ENCODE results near the gene NXNL1.

Gene NXNL1

DNA sequence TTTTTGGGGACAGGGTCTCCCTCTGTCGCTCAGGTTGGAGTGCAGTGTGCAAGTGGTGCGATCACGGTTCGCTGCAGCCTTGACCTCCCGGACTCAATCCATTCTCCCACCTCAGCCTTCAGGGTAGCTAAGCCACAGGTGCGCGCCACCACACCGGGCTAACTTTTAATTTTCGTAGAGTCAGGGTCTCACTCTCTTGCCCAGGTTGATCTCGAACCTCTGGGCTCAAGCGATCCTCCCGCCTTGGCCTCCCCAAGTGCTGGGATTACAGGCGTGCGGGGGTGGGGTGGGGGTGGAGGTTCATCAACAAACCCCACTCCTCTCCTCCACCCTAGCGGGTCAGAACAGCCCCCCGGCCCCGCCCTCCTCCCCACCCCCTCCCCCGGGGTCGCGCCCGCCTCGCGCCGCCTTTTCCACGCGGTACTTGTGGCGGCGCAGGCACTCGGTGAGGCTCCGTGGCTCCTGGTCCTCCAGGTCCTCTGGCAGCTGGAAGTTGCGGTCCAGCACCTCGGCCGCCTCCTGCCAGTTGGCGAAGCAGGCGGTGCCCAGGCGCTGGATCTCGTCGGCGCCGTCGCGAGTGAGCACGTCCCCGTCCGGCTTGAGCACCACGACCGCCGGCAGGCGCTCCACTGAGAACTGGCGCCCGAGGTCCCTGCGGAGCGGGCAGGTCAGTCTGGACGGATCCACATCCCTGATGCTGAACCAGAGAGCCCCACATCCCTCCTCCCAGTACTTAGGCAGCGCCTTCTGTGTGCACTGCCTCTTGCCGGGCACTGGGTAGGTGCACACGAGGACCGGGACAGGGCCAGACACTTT lies 5.2 kb downstream of the NXNL1 start:
- DNase-seq (ENCODE audit: low read depth in 2 of 2): no peak

DNA sequence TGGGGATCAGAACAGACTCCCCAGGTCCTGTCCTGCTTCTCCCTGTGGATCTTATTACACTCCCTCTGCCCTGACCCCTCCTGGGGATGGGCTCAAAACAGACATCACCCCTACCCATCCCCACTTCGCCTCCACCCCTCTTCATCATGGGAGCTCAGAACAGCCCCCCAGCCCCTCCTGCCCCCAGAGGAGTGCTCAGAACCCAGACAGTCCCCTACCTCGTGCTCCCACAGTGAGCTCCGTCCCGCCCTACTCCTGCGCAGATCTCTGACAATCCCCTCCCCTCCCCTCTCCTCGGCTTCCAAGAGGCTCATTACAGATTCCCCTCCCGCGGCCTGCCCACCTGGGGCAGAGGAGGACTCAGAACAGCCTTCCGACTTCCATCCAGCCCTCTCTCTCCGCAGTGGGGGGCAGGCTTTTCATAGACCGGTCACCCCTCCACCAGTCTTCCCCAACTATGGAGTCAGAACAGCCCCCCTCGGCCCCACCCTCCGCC lies 6.1 kb downstream of the NXNL1 start:
- DNase-seq (ENCODE audit: low read depth in 2 of 2): no peak

DNA sequence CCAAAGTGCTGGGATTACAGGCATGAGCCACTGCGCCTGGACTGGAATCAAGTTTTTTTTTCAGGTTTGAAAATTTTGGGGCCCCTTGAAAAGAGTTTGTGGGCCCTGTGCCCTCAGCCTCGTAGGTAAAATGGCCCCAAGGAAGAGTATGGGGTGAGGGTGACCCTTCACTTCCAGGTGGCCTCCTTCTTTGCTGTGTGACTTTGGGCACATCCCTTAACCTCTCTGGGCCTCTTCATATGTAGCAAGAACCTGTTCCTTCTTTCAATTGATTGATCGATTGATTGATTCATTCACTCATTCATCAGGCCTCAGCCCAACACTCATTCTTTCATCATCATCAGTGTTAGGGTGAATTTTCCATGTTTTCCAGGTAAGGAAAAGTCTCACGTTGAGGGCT lies 8.9 kb downstream of the NXNL1 start:
- no peak for DNase-seq (ENCODE audit: low read depth in 2 of 2)

DNA sequence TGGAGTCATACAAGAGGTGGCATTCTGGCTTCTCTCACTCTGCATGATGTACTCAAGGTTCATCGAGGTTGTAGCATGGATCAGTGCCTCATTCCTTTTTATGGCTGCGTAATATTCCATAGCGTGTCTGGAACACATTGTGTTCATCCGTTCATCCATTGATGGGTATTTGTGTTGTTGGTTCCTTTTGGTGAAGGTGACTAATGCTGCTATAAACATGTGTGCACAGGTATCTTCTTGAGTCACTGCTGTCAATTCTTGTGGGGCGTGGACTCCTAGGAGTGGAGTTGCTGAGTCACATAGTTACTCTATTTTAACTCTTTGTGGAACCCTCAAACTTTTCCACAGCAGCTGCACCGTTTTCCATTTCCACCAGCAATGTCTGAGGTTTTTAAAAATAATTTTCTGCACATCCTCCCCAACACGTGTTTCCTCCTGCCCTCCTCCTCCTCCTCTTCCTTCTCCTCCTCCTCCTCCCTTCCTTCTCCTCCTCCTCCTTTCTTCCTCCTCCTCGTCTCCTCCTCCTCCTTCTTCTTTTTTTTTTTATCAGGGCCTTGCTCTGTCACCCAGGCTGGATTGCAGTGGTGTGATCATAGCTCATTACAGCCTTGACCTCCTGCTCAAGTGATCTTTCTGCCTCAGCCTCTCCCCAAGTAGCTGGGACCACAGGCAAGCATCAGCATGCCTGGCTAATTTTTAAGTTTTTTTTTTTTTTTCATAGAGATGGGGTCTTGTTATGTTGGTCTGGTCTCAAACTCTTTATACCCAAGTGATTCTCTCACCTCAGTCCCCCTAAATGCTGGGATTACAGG lies 10.3 kb downstream of the NXNL1 start:
- DNase-seq (ENCODE audit: low read depth in 2 of 2): no peak

DNA sequence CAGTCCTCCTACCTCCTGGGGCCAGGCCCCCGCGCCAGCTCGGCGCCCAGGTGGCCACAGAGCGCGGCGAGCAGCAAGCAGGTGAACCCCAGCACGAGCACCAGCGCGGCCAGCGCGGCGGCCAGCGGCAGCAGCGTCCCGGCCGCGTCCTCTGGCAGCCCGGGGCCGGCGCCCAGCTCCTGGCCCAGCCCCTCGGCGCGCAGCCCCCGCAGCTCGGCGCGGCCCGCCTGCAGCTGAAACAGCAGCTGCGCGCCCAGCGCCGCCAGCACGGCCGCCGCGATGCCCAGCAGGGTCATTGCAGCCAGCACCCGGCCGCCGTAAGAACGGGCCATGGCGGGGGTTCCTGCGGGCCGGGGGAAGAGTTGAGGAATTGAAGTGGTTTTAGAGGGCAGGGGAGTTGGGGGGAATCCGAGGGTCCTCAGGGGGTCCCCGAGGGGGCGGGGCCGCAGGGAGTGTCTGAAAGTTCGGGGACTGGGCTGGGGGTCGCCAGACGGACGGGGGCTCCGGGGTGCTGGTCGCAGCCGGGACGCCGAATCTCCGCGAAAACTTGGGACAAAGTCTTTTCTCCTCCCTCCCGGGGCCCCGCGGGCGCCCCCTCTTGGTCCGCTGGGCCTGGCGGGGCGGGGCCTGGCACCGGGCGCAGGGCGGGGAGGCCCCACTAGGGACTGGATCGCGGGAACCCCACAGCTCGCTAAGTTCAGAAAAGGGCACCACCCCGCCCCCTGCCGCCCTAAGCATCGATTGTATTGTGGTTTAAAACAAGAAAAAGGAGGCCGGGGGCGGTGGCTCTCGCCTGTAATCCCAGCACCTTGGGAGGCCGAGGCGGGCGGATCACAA lies 12.4 kb downstream of the NXNL1 start, which contains the start of gene TMEM221:
TSS of gene TMEM221 (minus strand) at position 538 of the 837 bp plus-strand sequence. CDS start at position 332, 206 bp downstream.
- DNase-seq (ENCODE audit: low read depth in 2 of 2): peak; percentile 44 to 45

DNA sequence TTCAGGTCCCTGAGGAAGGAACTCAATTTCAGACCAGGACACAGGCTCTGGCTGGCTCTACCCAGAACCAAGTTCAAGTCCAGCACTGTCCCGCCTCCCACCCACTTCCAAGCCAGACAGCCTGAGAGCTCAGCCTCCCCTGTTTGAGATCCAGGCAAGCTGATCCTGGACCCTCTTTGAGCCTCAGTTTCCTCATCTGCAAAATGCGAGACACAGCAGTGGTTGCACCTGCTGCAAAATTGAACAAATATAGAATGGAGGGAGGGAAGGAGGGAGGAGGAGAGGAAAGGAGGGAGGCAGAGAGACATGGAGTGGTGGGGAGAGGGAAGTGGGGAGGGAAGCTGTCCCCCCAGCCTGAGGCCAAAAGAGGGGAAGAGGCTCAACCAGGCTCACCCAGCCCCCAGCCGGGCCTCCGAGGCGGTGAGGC lies 13.0 kb downstream of the NXNL1 start:
- no peak for DNase-seq (ENCODE audit: low read depth in 2 of 2)

DNA sequence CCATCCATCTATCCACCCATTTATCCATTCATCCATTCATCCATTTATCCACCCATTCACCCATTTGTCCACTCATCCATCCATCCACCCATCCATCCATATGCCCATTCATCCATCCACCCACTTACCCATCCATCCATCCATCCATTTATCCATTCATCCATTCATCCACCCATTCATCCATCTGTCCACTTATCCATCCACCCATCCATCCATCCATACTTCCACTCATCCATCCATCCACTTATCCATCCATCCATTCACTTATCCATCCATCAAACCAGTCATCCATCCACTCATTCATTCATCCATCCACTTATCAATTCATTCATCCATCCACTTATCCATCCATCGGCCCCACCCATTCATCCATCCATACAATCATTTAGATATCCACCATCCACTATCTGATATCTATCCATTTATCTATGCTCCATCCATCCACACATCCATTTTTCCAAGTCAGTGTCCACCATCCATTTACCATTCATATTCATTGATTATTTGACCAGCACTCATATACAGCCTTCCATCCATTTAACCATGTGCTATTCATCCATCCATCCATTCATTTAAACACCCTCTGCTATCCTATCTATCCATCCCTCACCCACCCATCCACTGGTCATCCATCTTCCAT lies 15.1 kb downstream of the NXNL1 start:
- no peak for DNase-seq (ENCODE audit: low read depth in 2 of 2)

DNA sequence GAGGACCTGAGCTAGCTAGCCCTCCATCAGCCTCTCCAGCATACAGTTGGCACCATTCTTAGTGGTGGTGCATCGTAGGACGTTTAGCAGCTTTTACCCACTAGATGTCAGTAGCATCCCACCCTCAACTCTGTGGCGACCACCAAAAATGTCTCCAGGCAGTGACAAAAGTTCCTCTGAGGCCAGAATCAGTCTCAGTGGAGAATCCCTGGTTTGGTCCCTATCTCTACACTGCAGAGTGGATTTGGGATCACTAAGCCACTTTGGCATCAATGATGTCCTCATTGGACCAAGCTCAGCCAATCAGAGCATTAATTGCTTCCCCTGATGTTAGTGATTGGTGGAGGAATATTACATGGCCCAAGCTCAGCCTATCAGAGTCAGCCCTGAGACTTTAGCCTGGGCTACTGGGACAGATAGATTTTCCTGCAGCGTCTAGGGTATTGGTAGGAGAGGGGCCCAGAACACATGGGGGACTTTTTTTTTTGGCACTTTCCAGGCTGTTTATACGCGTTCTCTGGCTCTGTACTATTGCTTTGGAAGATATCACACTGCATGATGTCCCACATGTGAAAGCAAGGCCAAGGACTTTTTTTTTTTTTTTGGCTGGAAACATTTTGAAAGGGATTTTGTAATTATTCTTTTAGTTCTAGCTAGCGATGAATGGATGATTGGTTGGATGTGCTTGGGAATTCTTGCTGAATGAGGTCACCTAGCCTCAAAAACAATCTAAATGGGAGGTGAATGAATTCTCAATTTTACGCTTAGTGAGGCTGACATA lies 19.3 kb downstream of the NXNL1 start:
- DNase-seq (ENCODE audit: low read depth in 2 of 2): no peak

DNA sequence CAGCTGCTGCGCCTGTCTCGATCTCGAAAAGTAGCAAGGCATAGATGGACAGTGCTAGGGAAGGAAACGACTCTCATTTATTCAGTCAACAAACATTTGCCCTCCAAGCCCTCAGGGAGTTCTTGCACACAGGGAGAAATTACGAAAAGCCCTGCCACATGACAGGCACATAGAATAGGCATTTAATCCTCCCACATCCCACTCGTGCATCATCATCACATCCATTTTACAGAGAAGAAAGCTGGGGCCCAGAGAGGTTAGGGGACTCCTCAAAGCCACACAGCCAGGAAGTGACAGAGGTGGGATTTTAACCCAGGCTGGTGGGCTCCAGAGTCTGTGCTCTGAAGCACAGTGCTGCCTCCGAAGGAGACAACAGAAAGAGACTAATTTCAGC lies 23.9 kb downstream of the NXNL1 start:
- no peak for DNase-seq (ENCODE audit: low read depth in 2 of 2)

DNA sequence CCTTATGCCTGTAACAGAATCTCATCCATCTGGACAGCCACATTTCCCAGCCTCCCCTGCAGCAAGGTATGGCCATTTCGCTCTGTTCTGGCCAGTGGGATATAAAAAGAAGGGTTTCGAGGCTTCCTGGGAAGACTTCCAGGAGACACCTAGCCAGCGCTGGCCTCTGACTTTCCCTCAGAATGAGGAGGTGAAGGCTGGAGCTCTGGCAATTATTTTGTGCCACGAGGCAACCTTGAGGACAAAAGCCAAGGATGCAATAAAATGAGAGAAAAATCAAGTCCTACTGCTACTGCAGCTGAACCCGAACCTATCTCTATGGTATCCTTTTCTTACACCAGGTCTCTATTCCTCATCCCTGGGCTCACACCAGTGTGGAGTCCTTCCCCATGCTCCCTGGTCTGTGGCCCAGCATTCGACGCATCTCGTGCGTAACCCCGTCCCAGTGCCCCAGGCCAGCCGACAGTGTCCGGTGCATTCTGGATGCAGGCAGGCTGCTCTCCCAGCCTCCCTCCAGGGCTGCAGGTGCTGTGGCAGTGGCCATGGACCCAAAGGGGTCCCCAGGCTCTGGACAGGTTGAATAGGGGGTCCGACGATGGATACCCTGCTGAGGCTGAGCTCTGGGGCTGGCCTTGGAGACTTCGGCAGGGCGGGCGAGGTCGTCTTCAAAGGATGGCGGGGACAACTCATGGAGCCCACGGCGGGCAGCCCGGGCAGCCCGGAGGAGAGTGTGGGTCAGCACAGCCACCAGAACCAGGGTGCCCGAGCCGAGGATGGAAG lies 24.4 kb downstream of the NXNL1 start:
- no peak for DNase-seq (ENCODE audit: low read depth in 2 of 2)

DNA sequence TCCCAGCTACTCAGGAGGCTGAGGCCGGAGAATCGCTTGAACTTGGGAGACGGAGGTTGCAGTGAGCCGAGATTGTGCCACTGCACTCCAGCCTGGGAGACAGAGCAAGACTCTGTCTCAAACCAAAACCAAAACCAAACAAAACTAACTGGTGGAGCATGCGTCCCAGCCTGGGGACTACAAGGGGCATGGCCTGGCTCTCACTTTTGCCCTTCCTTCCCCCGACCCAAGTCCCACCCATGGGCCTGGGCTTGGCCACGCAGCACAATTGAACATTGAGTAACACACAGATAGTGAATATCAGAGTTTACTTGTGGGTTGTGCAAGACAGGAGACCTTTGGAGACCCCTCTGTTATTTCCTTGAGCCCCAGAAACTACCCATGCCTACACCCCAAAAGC lies 25.5 kb downstream of the NXNL1 start:
- no peak for DNase-seq (ENCODE audit: low read depth in 2 of 2)

DNA sequence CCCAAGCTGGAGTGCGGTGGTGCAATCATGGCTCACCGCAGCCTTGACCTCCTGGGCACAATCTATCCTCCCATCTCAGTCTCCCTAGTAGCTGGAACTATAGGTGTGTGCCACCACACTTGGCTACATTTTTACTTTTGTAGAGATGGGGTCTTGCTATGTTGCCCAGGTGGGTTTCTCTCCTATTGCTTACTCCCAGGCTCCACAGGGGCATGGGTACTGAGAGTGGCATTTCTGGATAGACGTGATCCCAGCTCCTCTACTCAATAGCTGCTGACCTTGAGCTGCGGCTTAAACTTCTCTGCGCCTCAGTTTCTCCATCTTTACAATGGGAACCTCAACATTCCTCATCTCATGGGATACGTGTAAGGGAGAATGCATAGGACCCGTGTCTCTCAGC lies 29.3 kb downstream of the NXNL1 start:
- DNase-seq (ENCODE audit: low read depth in 2 of 2): no peak

DNA sequence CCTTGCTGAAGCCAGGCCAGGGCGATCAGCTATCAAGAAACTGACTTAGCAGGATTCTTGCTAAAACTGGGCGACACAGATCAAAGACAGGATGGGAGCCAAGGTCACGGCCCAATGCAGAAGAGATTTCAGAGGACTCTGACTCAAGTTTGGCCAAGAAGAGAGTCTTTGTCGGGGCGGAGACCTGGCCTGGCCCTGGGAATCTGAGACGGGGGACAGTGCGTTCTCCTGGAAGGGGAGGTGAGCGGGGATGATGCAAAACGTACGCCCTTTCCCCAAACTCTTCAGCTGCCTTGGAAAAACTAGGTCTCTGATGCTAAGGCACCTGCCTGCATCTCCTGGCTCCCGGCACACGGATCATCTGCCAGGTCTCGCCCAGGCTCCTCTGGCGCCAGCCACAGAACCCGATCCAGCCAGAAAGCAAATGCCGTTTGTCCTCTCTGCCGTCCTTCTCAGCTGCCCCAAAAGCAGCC lies 31.0 kb downstream of the NXNL1 start:
- DNase-seq (ENCODE audit: low read depth in 2 of 2): no peak

DNA sequence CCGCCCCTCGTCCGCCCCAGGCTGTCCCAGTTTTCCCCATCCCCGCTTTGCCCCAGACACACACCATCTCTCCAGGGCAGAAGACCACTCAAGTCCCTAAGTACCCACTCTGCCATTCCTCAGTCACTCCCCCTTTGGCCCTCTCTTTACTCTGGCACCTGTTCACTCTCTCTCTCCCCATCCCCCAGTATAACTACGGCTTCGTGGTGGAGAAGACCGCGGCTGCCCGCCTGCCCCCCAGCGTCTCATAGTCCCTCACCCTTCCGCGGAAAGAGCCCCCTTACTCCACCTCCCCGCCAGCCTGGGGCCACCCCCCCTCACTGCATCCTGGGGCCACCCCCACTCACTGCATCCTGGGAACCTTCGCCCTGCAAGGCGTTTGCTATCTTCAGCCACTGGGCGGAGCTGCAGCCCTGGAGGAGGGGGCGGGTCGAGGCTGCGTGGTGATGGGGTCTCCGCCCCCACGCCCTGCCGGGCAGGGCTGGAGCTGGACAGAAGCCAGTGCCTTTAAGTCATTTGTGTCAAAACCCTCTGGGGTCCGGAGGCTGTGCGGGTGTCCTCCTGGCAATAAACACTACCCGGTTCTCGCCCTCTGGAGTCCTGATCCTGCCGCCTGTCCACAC lies 35.9 kb downstream of the NXNL1 start:
- DNase-seq (ENCODE audit: low read depth in 2 of 2): no peak

DNA sequence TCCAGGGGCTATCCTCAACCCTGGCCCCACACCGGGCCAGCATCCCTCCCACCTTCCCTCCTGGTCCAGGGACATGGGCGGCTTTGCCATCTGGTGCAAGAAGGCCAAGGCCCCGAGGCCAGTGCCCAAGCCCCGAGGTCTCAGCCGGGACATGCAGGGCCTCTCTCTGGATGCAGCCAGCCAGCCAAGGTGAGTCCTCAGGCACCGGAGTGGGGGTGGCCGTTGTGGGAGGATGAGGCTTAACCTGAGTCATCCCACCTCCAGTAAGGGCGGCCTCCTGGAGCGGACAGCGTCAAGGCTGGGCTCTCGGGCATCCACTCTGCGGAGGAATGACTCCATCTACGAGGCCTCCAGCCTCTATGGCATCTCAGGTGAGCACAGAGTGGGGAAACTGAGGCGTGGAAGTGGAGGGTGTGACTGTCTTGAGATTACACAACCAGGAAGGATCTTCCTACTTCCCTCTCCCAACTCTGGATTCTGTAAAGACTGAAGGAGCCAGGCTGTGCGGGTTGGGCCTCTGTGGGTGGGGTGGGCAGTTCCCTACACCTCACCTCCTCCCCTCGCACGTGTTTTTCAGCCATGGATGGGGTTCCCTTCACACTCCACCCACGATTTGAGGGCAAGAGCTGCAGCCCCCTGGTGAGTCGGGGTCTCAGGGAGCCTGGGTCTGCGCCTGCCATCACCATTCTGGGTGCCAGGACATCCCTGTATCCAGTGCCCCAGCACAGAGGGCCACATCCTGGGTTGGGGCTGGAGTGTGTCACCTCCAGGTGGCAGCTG lies 37.1 kb downstream of the NXNL1 start:
- DNase-seq (ENCODE audit: low read depth in 2 of 2): no peak

DNA sequence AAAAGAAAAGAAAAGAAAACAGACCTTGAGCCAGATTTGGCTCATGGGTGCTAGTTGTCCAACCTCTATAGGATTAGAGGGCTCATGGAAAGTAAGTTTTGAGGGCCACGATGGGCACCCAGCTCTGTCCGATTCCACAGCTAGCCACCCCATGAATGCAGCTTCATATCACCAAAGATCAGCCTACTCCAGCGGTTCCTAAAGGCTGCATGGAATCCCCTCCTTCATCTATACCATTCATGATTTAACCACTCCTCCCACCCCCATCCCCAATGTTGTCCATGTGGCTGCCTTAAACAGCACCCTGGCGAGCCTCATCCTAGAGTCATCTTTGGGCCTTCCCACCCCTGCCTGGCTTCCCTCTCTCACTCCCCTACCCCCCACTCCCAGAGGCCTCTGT lies 38.8 kb downstream of the NXNL1 start:
- DNase-seq (ENCODE audit: low read depth in 2 of 2): no peak

DNA sequence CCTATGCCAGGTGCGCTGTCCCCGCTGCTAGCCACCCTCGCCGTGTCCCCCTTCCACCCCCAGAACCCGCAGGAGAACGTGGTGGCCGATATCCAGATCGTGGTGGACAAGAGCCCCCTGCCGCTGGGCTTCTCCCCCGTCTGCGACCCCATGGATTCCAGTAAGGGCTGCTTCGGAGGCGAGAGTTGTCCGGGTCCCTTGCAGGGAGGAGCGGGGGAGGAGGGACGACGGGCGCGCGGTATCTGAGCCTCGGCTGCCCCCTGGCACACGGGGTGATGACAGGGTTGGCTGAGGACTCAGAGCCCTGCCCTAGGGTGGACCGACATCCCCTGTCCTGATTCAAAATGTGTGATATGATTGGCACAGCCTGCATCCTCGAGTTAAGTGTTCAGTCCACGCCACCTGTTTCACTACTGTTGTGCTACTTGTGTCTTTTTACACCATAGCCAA lies 40.2 kb downstream of the NXNL1 start:
- DNase-seq (ENCODE audit: low read depth in 2 of 2): no peak

All from stimulated activated CD4-positive, alpha-beta T cell treated with anti-CD3 and anti-CD28 coated beads, Interleukin-1b, Interleukin-23, amount 100 ng/mL, for 4 hours (primary cell).